Esophagus squamous epithelium (tissue), 4 donors: ENCODE results near the gene NEK9.

Experiments used
- POLR2A ChIP-seq, 4 donors: fragments of 450-650 bp; IDR thresholded peaks; one replicate each; pipeline ENCODE4 v1.6.1; 2017; ENCODE audit warnings: antibody characterized with exemption in 4 of 4, mild to moderate bottlenecking in 4 of 4, moderate library complexity in 3 of 4
- TF ChIP-seq, protein P1 (sequence below), 6 experiments: fragments of 450-650 bp in 4 of 6; fragments of 200-600 bp in 2 of 6; sonication (generic) in 2 of 6; IDR thresholded peaks; one replicate each; pipeline ENCODE4 v1.5.1; 2016 to 2019; ENCODE audit warnings: antibody characterized with exemption in 6 of 6, mild to moderate bottlenecking in 4 of 6, moderate library complexity in 4 of 6

DNA sequence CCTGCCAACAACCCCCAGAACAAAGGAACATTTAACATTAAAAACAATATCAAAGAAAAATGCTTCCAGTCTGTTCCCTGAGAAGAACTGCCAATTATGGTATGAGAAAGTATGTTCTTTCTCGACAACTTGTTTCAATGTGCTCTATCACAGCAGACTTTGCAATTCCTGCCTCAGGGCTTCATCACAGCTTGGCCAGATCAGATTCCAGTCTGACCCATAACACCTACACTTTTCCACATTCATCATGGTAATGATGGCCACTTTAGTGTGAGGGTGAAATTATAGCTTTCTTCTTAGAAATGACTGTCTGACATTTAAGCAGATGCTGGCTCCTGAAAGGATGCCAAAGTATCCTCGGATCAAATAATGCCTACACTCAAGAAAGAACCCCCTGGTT is 17.0 kb downstream of the NEK9 start:
- TF ChIP-seq, protein P1, sequence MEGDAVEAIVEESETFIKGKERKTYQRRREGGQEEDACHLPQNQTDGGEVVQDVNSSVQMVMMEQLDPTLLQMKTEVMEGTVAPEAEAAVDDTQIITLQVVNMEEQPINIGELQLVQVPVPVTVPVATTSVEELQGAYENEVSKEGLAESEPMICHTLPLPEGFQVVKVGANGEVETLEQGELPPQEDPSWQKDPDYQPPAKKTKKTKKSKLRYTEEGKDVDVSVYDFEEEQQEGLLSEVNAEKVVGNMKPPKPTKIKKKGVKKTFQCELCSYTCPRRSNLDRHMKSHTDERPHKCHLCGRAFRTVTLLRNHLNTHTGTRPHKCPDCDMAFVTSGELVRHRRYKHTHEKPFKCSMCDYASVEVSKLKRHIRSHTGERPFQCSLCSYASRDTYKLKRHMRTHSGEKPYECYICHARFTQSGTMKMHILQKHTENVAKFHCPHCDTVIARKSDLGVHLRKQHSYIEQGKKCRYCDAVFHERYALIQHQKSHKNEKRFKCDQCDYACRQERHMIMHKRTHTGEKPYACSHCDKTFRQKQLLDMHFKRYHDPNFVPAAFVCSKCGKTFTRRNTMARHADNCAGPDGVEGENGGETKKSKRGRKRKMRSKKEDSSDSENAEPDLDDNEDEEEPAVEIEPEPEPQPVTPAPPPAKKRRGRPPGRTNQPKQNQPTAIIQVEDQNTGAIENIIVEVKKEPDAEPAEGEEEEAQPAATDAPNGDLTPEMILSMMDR (IDR thresholded peaks at IDR 0.05) = no peak
- TF ChIP-seq POLR2A (IDR thresholded peaks at IDR 0.05) = no peak
